Endothelial cell of umbilical vein (primary cell): Measurements from ENCODE around the gene CHAC1. TPM values are rescaled to one million over a fixed set of nuclear protein-coding genes. Genes with fewer than 3 reads are reported as not detected.
A peak's percentile ranks its signal among the peaks of the same experiment; 100 is the strongest.

Source experiments
- BruUV-seq: library from RNA; stranded (reverse); fragments of 400-500 nt; replicated peaks from 2 replicates; lab custom pipeline; 2021; lab: Mats Ljungman, UMichigan
- CTCF ChIA-PET: fragments of 300-600, 350-600 bp; sonication (Branson Sonifier 250); formaldehyde crosslinking; loops from one replicate; lab custom pipeline; 2021; ENCODE audit warnings: antibody characterized with exemption, inconsistent platforms; lab: Charles Lee
- POLR2A ChIA-PET: fragments of 300-600, 350-600 bp; sonication (Branson Sonifier 250); formaldehyde crosslinking; loops from one replicate; lab custom pipeline; 2021; ENCODE audit warnings: antibody characterized with exemption, inconsistent platforms; lab: Charles Lee
- DNase-seq: peaks from one replicate; pipeline ENCODE4 v3.0.0-alpha.2; 2011; ENCODE audit warnings: low read depth, low spot score
- FAIRE-seq: peaks from 2 replicates; lab custom pipeline; 2011; peaks lifted over from hg19 to GRCh38; lab: Jason Lieb, UNC
- H2AFZ ChIP-seq: 2 replicates; pipeline ENCODE4 v1.6.0; 2012; ENCODE audit warnings: low read depth, low read length, control low read depth, inconsistent platforms
- H3K27ac ChIP-seq: 2 replicates; pipeline ENCODE4 v1.5.1; 2011; ENCODE audit warnings: low read depth, mild to moderate bottlenecking, control low read depth, low read length, moderate library complexity; ENCODE audit not compliant: insufficient read depth
- H3K27me3 ChIP-seq, 2 experiments: 2 replicates each; pipeline versions ENCODE4 v1.6.0 to v1.6.1; 2011; ENCODE audit warnings: low read length in 2 of 2, mixed read lengths in 1 of 2; ENCODE audit not compliant: control insufficient read depth in 2 of 2, insufficient read depth in 2 of 2
- H3K36me3 ChIP-seq, 2 experiments: 2 replicates in 1 of 2; 3 replicates in 1 of 2; pipeline ENCODE4 v1.5.1; 2011; ENCODE audit warnings: low read length in 2 of 2, mild to moderate bottlenecking in 1 of 2, moderate library complexity in 1 of 2; ENCODE audit not compliant: control insufficient read depth in 2 of 2, insufficient read depth in 2 of 2; ENCODE audit errors: extremely low read depth in 1 of 2
- H3K4me1 ChIP-seq: 3 replicates; pipeline ENCODE4 v1.5.1; 2011; ENCODE audit warnings: mild to moderate bottlenecking, low read length; ENCODE audit not compliant: control insufficient read depth, insufficient read depth; ENCODE audit errors: extremely low read depth
- H3K4me2 ChIP-seq: 2 replicates; pipeline ENCODE4 v1.6.1; 2011; ENCODE audit warnings: low read length, control low read depth, mixed read lengths; ENCODE audit not compliant: insufficient read depth
- H3K4me3 ChIP-seq, 3 experiments: fragments of 200-600 bp in 1 of 3; sonication (generic), shearing (Covaris generic) in 1 of 3; replicated peaks in 1 of 3; 2 replicates each; pipeline ENCODE4 v1.5.1; 2011 to 2016; ENCODE audit warnings: control low read depth in 3 of 3, low read length in 3 of 3, mild to moderate bottlenecking in 2 of 3, inconsistent platforms in 1 of 3, low read depth in 1 of 3, moderate library complexity in 1 of 3; ENCODE audit not compliant: insufficient read depth in 1 of 3
- H3K79me2 ChIP-seq: 2 replicates; pipeline ENCODE4 v1.6.0; 2012; ENCODE audit warnings: low read length, inconsistent platforms; ENCODE audit not compliant: control insufficient read depth, insufficient read depth
- H3K9ac ChIP-seq: replicated peaks from 2 replicates; pipeline ENCODE3; 2011; ENCODE audit warnings: low read length, control low read depth; ENCODE audit not compliant: insufficient read depth; ENCODE audit errors: extremely low read depth
- H3K9me1 ChIP-seq: replicated peaks from 3 replicates; pipeline ENCODE4 v1.6.0; 2011; ENCODE audit warnings: mild to moderate bottlenecking, low read length; ENCODE audit not compliant: control insufficient read depth, insufficient read depth; ENCODE audit errors: extremely low read depth
- H3K9me3 ChIP-seq: replicated peaks from 2 replicates; pipeline ENCODE4 v1.5.1; 2012; ENCODE audit warnings: low read length, inconsistent platforms; ENCODE audit not compliant: control insufficient read depth, insufficient read depth
- H4K20me1 ChIP-seq: replicated peaks from 2 replicates; pipeline ENCODE3; 2011; ENCODE audit warnings: mild to moderate bottlenecking, low read length; ENCODE audit not compliant: control insufficient read depth, insufficient read depth; ENCODE audit errors: extremely low read depth
- CTCF ChIP-seq, 2 donors: IDR thresholded peaks; 1 replicate in 1 of 2; 2 replicates in 1 of 2; pipeline ENCODE4 v1.5.1; 2011; ENCODE audit warnings: low read length in 2 of 2, mild to moderate bottlenecking in 2 of 2, moderate library complexity in 2 of 2, control low read depth in 1 of 2, inconsistent platforms in 1 of 2, low read depth in 1 of 2; ENCODE audit not compliant: insufficient read depth in 1 of 2; ENCODE audit errors: extremely low read depth in 1 of 2
- EZH2 ChIP-seq: IDR thresholded peaks from 2 replicates; pipeline ENCODE4 v1.6.1; 2012; ENCODE audit warnings: borderline replicate concordance, low read depth, mild to moderate bottlenecking, moderate library complexity, low read length, inconsistent platforms; ENCODE audit not compliant: severe bottlenecking
- FOS ChIP-seq: IDR thresholded peaks from 2 replicates; pipeline ENCODE4 v1.6.1; 2011; ENCODE audit warnings: mild to moderate bottlenecking, low read length, moderate library complexity, borderline replicate concordance; ENCODE audit not compliant: insufficient read depth
- GATA2 ChIP-seq: IDR thresholded peaks from 2 replicates; pipeline ENCODE4 v1.7.0; 2011; ENCODE audit warnings: low read depth, mild to moderate bottlenecking, moderate library complexity, mixed read lengths, low read length; ENCODE audit not compliant: insufficient read length, insufficient read depth
- JUN ChIP-seq: IDR thresholded peaks from 2 replicates; pipeline ENCODE4 v1.6.1; 2011; ENCODE audit warnings: borderline replicate concordance, low read depth; ENCODE audit not compliant: insufficient read length, insufficient read depth
- MAX ChIP-seq: IDR thresholded peaks from 2 replicates; pipeline ENCODE4 v1.6.1; 2011; ENCODE audit not compliant: insufficient read depth, insufficient read length
- MYC ChIP-seq: IDR thresholded peaks from one replicate; pipeline ENCODE4 v1.6.1; 2011; ENCODE audit warnings: mild to moderate bottlenecking, low read depth, low read length
- POLR2A ChIP-seq: IDR thresholded peaks from 2 replicates; pipeline ENCODE4 v1.6.1; 2012; ENCODE audit warnings: low read depth, mild to moderate bottlenecking, control low read depth, low read length
- POLR2AphosphoS5 ChIP-seq: IDR thresholded peaks from 2 replicates; pipeline ENCODE4 v1.6.1; 2012; ENCODE audit warnings: low read depth, mild to moderate bottlenecking, control low read depth, low read length, moderate library complexity; ENCODE audit not compliant: insufficient read depth
- dilution Hi-C: fragments of 300-500 bp; cut with MboI; formaldehyde crosslinking; loops from one replicate; pipeline ENCODE4 v1.15.0; 2019; ENCODE audit warnings: low sequenced_read_pairs; ENCODE audit not compliant: extremely low pct_ligation_motif_present
- intact Hi-C: fragments of 100-400 bp; cut with micrococcal nuclease; formaldehyde crosslinking; loops from one replicate; pipeline ENCODE4 v1.10.0; 2022
- polyA plus RNA-seq, 4 experiments: library from polyadenylated mRNA; depleted of rRNA in 3 of 4; stranded (reverse) in 3 of 4; unstranded in 1 of 4; fragments of >200 nt; gene quantifications; 2 replicates each; pipeline versions ENCODE4 v1.2.1 to v1.2.3, GENCODE V29; 2011 to 2012; ENCODE audit warnings: missing spikeins in 1 of 4
- total RNA-seq: library from RNA; stranded (reverse); gene quantifications from 2 replicates; pipeline ENCODE4 v1.2.3, GENCODE V29; 2021

The CHAC1 gene
- total and polyA plus RNA-seq, 2 donors (not counting 3 experiments of a cell fraction or from before 2014, with no cell fraction given), result 4.6 to 25.7 TPM

- intact Hi-C loops, result no loop called here
- dilution Hi-C loops, result no loop called here
- Histone ChIP-seq H3K9ac (no peak overlapping the region), H3K36me3 (no peaks in the 10 kb centered on the region), H3K79me2 (no peaks in the 10 kb centered on the region), H3K27ac (no peak overlapping the region), H3K9me3 (no peaks in the 10 kb centered on the region), H3K4me3 (no peak overlapping the region), H4K20me1 (no peaks in the 10 kb centered on the region), H3K27me3 (no peaks in the 10 kb centered on the region), H3K4me2 (no peak overlapping the region), H3K9me1 (no peaks in the 10 kb centered on the region), H3K4me1 (no peaks in the 10 kb centered on the region), H2AFZ (no peak overlapping the region)
- TF ChIP-seq POLR2A (no peak), CTCF (IDR thresholded peaks at IDR 0.05; ENCODE audit: extremely low read depth in 1 of 2, insufficient read depth in 1 of 2, low read depth in 1 of 2, low read length in 2 of 2) (no peak)
- BruUV-seq, result no TSS peak
- peak; percentile 46 for FAIRE-seq
- ChIA-PET CTCF (interaction anchor here (0.9 to 3.2 kb wide), 4 partner anchors 13 to 110 kb away, joined by 3 to 10 read pairs (median 6); no protein-coding TSS in a partner anchor), POLR2A (no interaction called here)
- DNase-seq, result no peak
Observed at GRCh38 chr15:40968290-40969085, 15.2 kb downstream of the CHAC1 start.

GRCh38 chr15:40969363-40969762 lies 16.1 kb downstream of the CHAC1 start:
- H2AFZ ChIP-seq, result no peak overlapping the region
- intact Hi-C loops (no loop called here), dilution Hi-C loops (no loop called here)
- no peak for TF ChIP-seq CTCF (IDR thresholded peaks at IDR 0.05; ENCODE audit: extremely low read depth in 1 of 2, insufficient read depth in 1 of 2, low read depth in 1 of 2, low read length in 2 of 2)
- TF ChIP-seq GATA2, result no peak
- TF ChIP-seq MYC, result no peak
- no peak for TF ChIP-seq POLR2AphosphoS5
- TF ChIP-seq POLR2A, result no peak
- TF ChIP-seq EZH2, result no peak
- no peak for TF ChIP-seq FOS
- no peak for TF ChIP-seq MAX
- TF ChIP-seq JUN, result no peak
- no peaks in the 10 kb centered on the region for H3K4me1 ChIP-seq
- H3K9me3 ChIP-seq, result no peaks in the 10 kb centered on the region
- no peak overlapping the region for H3K9ac ChIP-seq
- no peak overlapping the region for H3K27ac ChIP-seq
- no peak overlapping the region for H3K4me2 ChIP-seq
- BruUV-seq, result no TSS peak
- ChIA-PET POLR2A (no interaction called here), CTCF (interaction anchor here (0.9 to 3.2 kb wide), 5 partner anchors 8 to 110 kb away, joined by 3 to 10 read pairs (median 4); no protein-coding TSS in a partner anchor)
- FAIRE-seq (no peak), DNase-seq (no peak)
- no peak overlapping the region for H3K4me3 ChIP-seq
- no peaks in the 10 kb centered on the region for H4K20me1 ChIP-seq
- no peaks in the 10 kb centered on the region for H3K9me1 ChIP-seq
- no peaks in the 10 kb centered on the region for H3K36me3 ChIP-seq
- H3K79me2 ChIP-seq, result no peaks in the 10 kb centered on the region
- no peaks in the 10 kb centered on the region for H3K27me3 ChIP-seq
